ENCODE data around the gene ARHGAP15.

DNA sequence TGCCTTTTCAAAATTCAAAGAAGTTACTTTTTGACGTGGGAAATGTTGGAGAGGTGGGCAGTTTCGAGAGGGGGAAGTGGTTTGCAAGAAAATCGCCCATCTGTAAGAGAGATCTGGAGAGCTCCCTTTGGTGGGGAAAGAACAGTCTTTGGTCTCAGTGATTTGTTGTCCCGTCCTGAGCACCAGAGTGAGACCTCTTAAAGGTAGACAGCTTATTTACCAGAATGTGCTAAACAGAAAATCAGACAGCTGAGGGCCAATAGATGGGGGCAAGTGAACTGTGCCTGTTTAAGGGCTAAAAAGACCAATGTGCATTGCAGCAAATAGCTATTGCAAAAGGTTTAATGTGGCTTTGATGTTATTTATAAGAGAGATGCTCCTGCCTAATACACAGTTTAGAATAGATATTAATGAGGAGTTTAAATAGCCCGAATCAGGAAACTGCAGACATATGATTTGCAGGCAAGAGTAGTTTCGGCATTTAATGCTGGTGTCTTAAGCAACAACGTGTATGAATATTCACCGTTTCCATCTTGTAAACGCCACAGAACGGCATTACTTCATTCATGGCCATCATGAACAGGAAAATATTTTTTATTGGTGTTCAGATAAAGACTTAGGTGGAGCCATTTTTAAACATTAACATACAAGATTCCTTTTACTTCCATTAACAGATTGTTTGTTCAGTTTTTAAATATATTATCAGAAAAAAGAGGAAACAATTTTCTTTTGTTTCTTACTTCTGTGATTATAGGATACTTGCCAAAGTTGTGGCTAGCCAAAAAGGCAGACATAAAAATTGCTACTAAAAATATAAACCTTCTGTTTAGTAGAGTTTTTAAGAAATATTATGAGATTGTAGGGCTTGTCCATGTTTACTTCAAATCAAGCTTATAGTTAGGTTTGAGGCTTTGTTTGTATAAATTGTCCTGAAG lies 29.6 kb downstream of the ARHGAP15 start:
- TF ChIP-seq CTCF (IDR thresholded peaks at IDR 0.05) (no peak), POLR2A (IDR thresholded peaks at IDR 0.05) (no peak), POLR2AphosphoS5 (IDR thresholded peaks at IDR 0.05) (no peak)
